ENCODE data around the gene ZNF497. TPM values are rescaled to one million over a fixed set of nuclear protein-coding genes. Genes with fewer than 3 reads are reported as not detected.
"Not testable (repeated sequence)": the region's sequence is repeated elsewhere in the genome, so short reads cannot be mapped to it uniquely, and the experiment has no call there.

The ZNF497 gene
- total RNA-seq (2014; rRNA removed; shearing (Covaris generic); ENCODE audit: low replicate concordance), result 3.0 and 3.2 TPM in 2 replicates

GRCh38 chr19:58362272-58362994 is at the start of gene ZNF497:
Gene ZNF497 (minus strand): TSS chr19:58362751. CDS start chr19:58357635, 5,116 bp downstream.
- Histone ChIP-seq H3K4me3 (peak within 1 kb of the TSS; percentile 95), H3K9me3 (no peaks in the 10 kb centered on the region), H3K36me3 (peaks cover 3% of the 10 kb centered on the region; the same call in 1 of the 2 replicates), H3K27me3 (no peaks in the 10 kb centered on the region)
- peak; percentile 97 for DNase-seq

- peaks cover 37% of the 10 kb centered on the region for H3K36me3 ChIP-seq
- H3K4me3 ChIP-seq, result peak overlapping the region; percentile 85
- DNase-seq, result peak; percentile 65
- H3K27me3 ChIP-seq, result no peaks in the 10 kb centered on the region
- H3K9me3 ChIP-seq, result peaks cover 3% of the 10 kb centered on the region; the same call in 1 of the 2 replicates
These were observed 46.6 kb upstream of the ZNF497 start for GRCh38 chr19:58409010-58409790.

GRCh38 chr19:58408152-58409009 is 45.8 kb upstream of the ZNF497 start, which contains the start of gene ZNF584:
Gene ZNF584 (plus strand): TSS chr19:58408649. CDS start chr19:58409148, 499 bp downstream.
- H3K9me3 ChIP-seq, result peaks cover 3% of the 10 kb centered on the region; the same call in 1 of the 2 replicates
- DNase-seq, result peak; percentile 96
- peaks cover 33% of the 10 kb centered on the region for H3K36me3 ChIP-seq
- peak within 1 kb of the TSS; percentile 85 for H3K4me3 ChIP-seq
- no peaks in the 10 kb centered on the region for H3K27me3 ChIP-seq

- Histone ChIP-seq H3K9me3 (no peaks in the 10 kb centered on the region; the same call in 1 of the 2 replicates), H3K36me3 (peaks cover 27% of the 10 kb centered on the region), H3K27me3 (no peaks in the 10 kb centered on the region), H3K4me3 (peak overlapping the region; percentile 85)
- DNase-seq, result no peak
These were observed 45.2 kb upstream of the ZNF497 start for GRCh38 chr19:58407658-58408151.

GRCh38 chr19:58406818-58407657 is 44.5 kb upstream of the ZNF497 start:
- Histone ChIP-seq H3K36me3 (peaks cover 22% of the 10 kb centered on the region), H3K9me3 (no peaks in the 10 kb centered on the region), H3K4me3 (peak overlapping the region; percentile 85), H3K27me3 (no peaks in the 10 kb centered on the region)
- DNase-seq, result no peak

GRCh38 chr19:58403920-58404478 is 41.4 kb upstream of the ZNF497 start:
- H3K36me3 ChIP-seq, H3K27me3 ChIP-seq, H3K9me3 ChIP-seq, DNase-seq, H3K4me3 ChIP-seq: not testable (repeated sequence)

- DNase-seq, result no peak
- peaks cover 5% of the 10 kb centered on the region for H3K36me3 ChIP-seq
These were observed 39.4 kb upstream of the ZNF497 start for GRCh38 chr19:58401840-58402421.

GRCh38 chr19:58400916-58401839 is 38.6 kb upstream of the ZNF497 start:
- H3K4me3 ChIP-seq, result peak overlapping the region; percentile 56
- H3K36me3 ChIP-seq, result no peaks in the 10 kb centered on the region
- H3K9me3 ChIP-seq, result no peaks in the 10 kb centered on the region
- DNase-seq, result peak; percentile 98
- no peaks in the 10 kb centered on the region for H3K27me3 ChIP-seq

More at GRCh38 chr19:58401840-58402421, 39.4 kb upstream of the ZNF497 start:
- H3K27me3 ChIP-seq, result no peaks in the 10 kb centered on the region
- H3K9me3 ChIP-seq, result no peaks in the 10 kb centered on the region
- peak overlapping the region; percentile 56 for H3K4me3 ChIP-seq

GRCh38 chr19:58400316-58400915 is 37.9 kb upstream of the ZNF497 start:
- DNase-seq, result peak; percentile 39

GRCh38 chr19:58399903-58400302 is 37.4 kb upstream of the ZNF497 start:
- Histone ChIP-seq H3K4me3 (no peak overlapping the region), H3K27me3 (no peaks in the 10 kb centered on the region), H3K36me3 (peaks cover 12% of the 10 kb centered on the region), H3K9me3 (no peaks in the 10 kb centered on the region)
- DNase-seq, result no peak

More at GRCh38 chr19:58400316-58400915, 37.9 kb upstream of the ZNF497 start:
- peaks cover 7% of the 10 kb centered on the region for H3K36me3 ChIP-seq
- peak overlapping the region; percentile 56 for H3K4me3 ChIP-seq
- H3K27me3 ChIP-seq, result no peaks in the 10 kb centered on the region
- H3K9me3 ChIP-seq, result no peaks in the 10 kb centered on the region

GRCh38 chr19:58398545-58398944 is 36.0 kb upstream of the ZNF497 start:
- peaks cover 25% of the 10 kb centered on the region for H3K36me3 ChIP-seq
- H3K9me3 ChIP-seq, result no peaks in the 10 kb centered on the region
- H3K27me3 ChIP-seq, result no peaks in the 10 kb centered on the region
- DNase-seq, result no peak
- no peak overlapping the region for H3K4me3 ChIP-seq

- no peak for DNase-seq
- Histone ChIP-seq H3K27me3 (no peaks in the 10 kb centered on the region), H3K36me3 (peaks cover 30% of the 10 kb centered on the region), H3K4me3 (no peak overlapping the region), H3K9me3 (no peaks in the 10 kb centered on the region)
These were observed 35.5 kb upstream of the ZNF497 start for GRCh38 chr19:58398087-58398486.

- no peak for DNase-seq
- Histone ChIP-seq H3K9me3 (no peaks in the 10 kb centered on the region), H3K36me3 (peaks cover 35% of the 10 kb centered on the region), H3K27me3 (no peaks in the 10 kb centered on the region), H3K4me3 (no peak overlapping the region)
These were observed 35.0 kb upstream of the ZNF497 start for GRCh38 chr19:58397533-58398037.
